ENCODE data around the gene DNLZ.
"Not testable (repeated sequence)": the region's sequence is repeated elsewhere in the genome, so short reads cannot be mapped to it uniquely, and the experiment has no call there.

Gene DNLZ

GRCh38 chr9:136328622-136329041 lies 34.9 kb downstream of the DNLZ start:
- DNase-seq = no peak

GRCh38 chr9:136328011-136328621 lies 35.4 kb downstream of the DNLZ start:
- DNase-seq = peak; percentile 38

- DNase-seq = peak; percentile 51
These were observed 36.1 kb downstream of the DNLZ start, which contains the start of gene GPSM1 for GRCh38 chr9:136327304-136327974. Gene GPSM1, plus strand, starts transcription at chr9:136327539. Its CDS starts 157 bp downstream, at chr9:136327696.

DNA sequence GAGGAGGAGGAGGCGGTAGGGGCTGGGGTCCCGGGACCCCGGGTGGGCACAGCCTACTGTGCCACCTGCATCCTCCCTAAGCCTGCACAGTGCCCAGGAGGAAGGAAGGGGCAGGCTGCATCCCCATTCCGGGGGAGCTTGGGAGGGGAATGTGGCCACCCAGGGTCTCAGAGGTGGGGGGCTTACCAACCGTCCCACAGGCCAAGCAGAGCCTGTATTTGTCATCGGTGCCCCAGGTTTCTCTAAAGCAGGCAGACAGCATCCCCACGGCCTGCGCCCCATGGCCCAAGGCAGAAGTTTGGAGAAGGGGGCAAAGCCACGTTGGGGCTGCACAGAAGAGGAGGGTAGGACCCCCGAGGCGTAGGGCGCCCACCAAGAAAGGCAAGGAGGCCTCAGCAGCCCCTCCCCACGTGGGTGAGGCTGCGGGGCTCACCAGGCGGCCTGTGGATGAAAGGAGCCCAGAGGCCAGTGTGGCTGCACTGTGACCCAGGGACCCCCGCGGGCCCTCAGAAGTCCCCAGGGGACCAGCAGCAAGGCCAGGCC lies 36.7 kb downstream of the DNLZ start:
- DNase-seq = no peak

DNA sequence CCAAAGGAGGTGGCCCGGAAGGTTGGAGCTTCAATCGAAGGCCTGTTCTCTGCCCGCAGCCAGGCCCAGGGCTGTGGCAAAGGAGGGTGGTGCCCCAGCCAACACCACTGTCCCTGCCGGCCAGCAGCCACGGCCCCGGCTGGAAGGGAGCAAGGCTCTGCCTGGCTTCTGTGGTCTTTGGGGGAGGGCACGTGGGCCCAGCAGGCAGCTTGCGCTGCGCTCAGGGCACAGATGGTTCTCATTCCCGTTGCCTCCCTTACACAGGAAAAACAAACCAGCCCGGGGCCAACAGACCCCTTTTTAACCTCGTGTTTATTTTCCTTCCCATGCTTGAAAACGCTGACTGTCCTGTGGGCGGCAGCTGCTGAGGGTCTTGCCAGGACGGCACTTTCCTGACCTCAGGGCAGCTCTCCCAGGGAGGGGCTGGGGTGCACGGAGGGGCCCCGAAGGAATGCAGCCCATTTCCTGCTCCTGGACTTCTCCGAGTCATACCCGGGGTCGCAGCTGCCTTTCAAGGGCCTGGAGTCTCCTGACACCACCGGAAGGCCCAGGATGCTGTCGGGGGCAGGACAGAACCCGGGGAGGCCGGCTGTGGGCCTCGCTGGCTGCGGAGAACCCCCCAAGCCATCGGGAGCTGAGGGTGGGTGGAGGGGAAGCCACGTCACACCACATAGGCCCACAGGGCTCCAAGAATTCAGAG lies 37.3 kb downstream of the DNLZ start:
- DNase-seq = peak; percentile 77

- DNase-seq = no peak
These were observed 38.2 kb downstream of the DNLZ start for GRCh38 chr9:136325358-136325757.

GRCh38 chr9:136324501-136325300 lies 38.8 kb downstream of the DNLZ start:
- DNase-seq = no peak

- peak; percentile 93 for DNase-seq
These were observed 40.2 kb downstream of the DNLZ start for GRCh38 chr9:136323371-136323789.

GRCh38 chr9:136322756-136323330 lies 40.7 kb downstream of the DNLZ start:
- DNase-seq = no peak

DNA sequence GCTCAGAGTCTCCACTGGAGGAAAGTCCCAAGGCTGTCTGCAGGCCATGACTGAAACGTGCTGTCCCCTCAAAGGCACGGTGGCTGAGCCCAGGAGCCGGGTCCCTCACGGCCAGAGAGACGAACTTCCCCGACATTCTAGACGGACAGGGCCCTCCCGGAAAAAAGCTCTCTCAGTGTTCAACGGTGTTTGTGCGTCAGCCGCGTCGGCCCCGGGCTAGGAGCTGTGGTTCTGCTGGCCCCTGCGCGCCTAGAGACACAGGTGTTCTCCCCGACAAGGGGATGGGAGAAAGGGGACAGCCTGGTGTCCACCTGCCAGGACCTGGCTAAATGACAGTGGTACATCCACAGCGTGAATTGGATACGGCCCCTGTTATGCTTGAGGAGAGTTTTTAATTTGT lies 42.0 kb downstream of the DNLZ start:
- DNase-seq = no peak

DNA sequence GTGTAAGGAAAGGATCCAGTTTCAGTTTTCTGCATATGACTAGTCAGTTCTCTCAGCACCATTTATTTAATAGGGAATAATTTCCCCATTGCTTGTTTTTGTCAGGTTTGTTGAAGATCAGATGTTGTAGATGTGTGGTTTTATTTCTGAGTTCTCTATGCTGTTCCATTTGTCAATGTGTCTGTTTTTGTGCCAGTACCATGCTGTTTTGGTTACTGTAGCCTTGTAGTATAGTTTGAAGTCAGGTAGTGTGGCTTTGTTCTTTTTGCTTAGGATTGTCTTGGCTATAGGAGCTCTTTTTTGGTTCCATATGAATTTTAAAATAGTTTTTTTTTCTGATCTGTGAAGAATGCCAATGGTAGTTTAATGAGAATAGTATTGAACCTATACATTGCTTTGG lies 42.6 kb downstream of the DNLZ start:
- DNase-seq = not testable (repeated sequence)

GRCh38 chr9:136319955-136320354 lies 43.6 kb downstream of the DNLZ start:
- DNase-seq = not testable (repeated sequence)

DNA sequence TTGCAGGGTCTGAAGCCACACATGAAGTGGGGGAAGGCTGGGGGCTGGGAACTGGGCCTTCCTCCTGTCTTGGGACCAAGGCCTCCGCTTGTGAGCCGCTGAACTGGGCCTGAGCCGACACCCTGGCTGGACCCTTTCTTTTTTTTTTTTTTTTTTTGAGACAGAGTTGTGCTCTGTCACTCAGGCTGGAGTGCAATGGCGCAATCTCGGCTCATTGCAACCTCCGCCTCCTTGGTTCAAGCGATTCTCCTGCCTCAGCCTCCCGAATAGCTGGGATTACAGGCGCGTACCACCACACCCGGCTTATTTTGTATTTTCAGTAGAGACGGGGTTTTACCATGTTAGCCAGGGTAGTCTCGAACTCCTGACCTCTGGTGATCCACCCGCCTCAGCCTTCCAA lies 44.3 kb downstream of the DNLZ start:
- not testable (repeated sequence) for DNase-seq

DNA sequence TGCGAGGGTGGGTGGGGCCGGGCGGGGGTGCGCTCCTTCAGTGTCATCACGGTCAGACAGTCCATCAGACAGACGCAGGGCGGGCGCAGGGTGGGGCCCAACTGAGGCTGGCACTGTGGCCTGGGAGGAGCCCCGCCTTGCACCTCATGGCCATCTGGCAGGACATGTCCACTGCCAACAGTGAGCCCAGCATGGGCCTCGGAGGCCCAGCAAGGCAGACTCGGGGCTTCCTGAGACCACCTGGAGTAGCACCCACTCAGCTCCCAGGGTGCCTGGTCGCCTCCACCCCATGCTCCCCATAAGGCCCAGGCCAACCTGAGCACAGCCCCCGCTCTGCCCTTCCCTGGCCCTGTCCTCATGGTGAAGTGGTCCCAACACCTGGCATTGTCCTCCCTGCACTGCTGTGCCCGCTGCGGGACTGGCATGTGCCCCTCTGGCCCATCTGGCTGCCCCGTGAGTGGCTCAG lies 44.7 kb downstream of the DNLZ start:
- DNase-seq = no peak

GRCh38 chr9:136318111-136318775 lies 45.3 kb downstream of the DNLZ start:
- DNase-seq = no peak

GRCh38 chr9:136317695-136318094 lies 45.8 kb downstream of the DNLZ start:
- no peak for DNase-seq

- DNase-seq = peak; percentile 89
These were observed 46.5 kb downstream of the DNLZ start for GRCh38 chr9:136316896-136317676.

- no peak for DNase-seq
These were observed 47.2 kb downstream of the DNLZ start for GRCh38 chr9:136316271-136316751.

DNA sequence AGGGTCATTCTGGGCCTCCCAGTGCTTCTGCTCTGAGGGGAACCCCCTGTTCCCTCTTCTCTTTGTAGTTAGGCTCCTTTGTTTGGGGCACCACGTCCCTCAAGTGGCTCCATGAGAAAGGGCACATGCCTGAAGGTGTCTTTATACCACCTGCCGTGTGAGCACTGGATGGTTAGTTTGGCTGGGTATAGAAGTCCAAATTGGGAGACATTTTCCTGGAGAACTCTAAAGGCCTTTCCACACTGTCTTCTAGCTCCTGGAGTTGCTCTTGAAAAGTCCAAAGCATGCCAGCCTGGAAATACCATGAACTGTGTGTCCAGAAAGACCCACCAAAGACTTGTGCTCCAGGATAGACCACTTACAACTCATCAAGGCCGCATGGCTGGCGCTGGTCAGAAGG lies 48.6 kb downstream of the DNLZ start:
- no peak for DNase-seq

DNA sequence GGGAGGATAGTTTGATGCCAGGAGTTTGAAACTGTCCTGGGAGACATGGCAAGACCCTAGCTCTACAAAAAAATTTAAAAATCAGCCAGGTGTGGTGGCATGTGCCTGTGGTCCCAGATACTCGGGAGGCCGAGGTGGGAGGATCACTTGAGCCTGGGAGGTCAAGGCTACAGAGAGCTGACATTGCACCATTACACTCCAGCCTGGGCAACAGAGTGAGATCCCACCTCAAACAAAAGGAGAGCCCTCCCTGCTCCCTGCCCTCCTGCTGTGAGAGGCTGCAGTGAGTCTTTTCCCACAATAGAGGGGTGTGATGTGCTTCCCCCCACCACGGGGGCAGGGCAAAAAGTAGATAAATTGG lies 49.5 kb downstream of the DNLZ start:
- no peak for DNase-seq

Measured in NCI-H2171 (cell line).